Posterior cingulate gyrus (tissue), 11 donors: ENCODE results near the gene UBC.

Experiments used
- DNase-seq, 10 donors: peaks; one replicate each; pipeline versions ENCODE4 v3.0.0 to v3.0.0-alpha.2; 2020 to 2021; ENCODE audit warnings: mixed read lengths in 3 of 10
- intact Hi-C: fragments of 100-400 bp; cut with DNase I; formaldehyde crosslinking; loops from one replicate; pipeline ENCODE4 v1.15.1; 2023

Gene UBC

GRCh38 chr12:124914392-124915238 lies at the start of gene UBC:
Gene UBC, minus strand, starts transcription at chr12:124914650. Its CDS starts 879 bp downstream, at chr12:124913771.
- peak; percentile 86 to 98 (median 92) for DNase-seq
- intact Hi-C loops = no loop called here

- no peak for DNase-seq
- intact Hi-C loops = no loop called here
Observed at GRCh38 chr12:124963211-124963610, 48.8 kb upstream of the UBC start.

- no peak for DNase-seq
Observed at GRCh38 chr12:124961055-124961454, 46.6 kb upstream of the UBC start.

GRCh38 chr12:124956571-124956970 lies 42.1 kb upstream of the UBC start:
- intact Hi-C loops = no loop called here
- DNase-seq = peak in 1 of 10 donors; percentile 84

More at GRCh38 chr12:124961055-124961454, 46.6 kb upstream of the UBC start:
- intact Hi-C loops = no loop called here

- intact Hi-C loops = no loop called here
- DNase-seq = no peak
Observed at GRCh38 chr12:124954771-124955170, 40.3 kb upstream of the UBC start.

GRCh38 chr12:124953689-124954405 lies 39.4 kb upstream of the UBC start:
- peak in 1 of 10 donors; percentile 64 for DNase-seq

GRCh38 chr12:124952801-124953200 lies 38.4 kb upstream of the UBC start:
- no peak for DNase-seq
- intact Hi-C loops = no loop called here

More at GRCh38 chr12:124953689-124954405, 39.4 kb upstream of the UBC start:
- intact Hi-C loops = no loop called here

- DNase-seq = no peak
- intact Hi-C loops = no loop called here
Observed at GRCh38 chr12:124952295-124952694, 37.8 kb upstream of the UBC start.

- intact Hi-C loops = no loop called here
- DNase-seq = peak in 1 of 10 donors; percentile 79
Observed at GRCh38 chr12:124949779-124950728, 35.6 kb upstream of the UBC start.

- no peak for DNase-seq
- intact Hi-C loops = no loop called here
Observed at GRCh38 chr12:124949066-124949465, 34.6 kb upstream of the UBC start.

- intact Hi-C loops = no loop called here
- peak in 1 of 10 donors; percentile 69 for DNase-seq
Observed at GRCh38 chr12:124947561-124948398, 33.3 kb upstream of the UBC start.

- intact Hi-C loops = no loop called here
- DNase-seq = peak in 2 of 10 donors; percentile 55 to 81
Observed at GRCh38 chr12:124947013-124947412, 32.6 kb upstream of the UBC start.

- DNase-seq = peak in 2 of 10 donors; percentile 62 to 63
Observed at GRCh38 chr12:124946447-124946793, 32.0 kb upstream of the UBC start.

GRCh38 chr12:124941170-124941527 lies 26.7 kb upstream of the UBC start:
- no peak for DNase-seq
- intact Hi-C loops = loop anchor here (5.0 kb wide), 1 partner anchor 34 kb away; no protein-coding TSS in a partner anchor

More at GRCh38 chr12:124946447-124946793, 32.0 kb upstream of the UBC start:
- intact Hi-C loops = no loop called here

GRCh38 chr12:124940393-124941169 lies 26.1 kb upstream of the UBC start:
- DNase-seq = peak; percentile 80 to 98 (median 87)
- intact Hi-C loops = loop anchor here (5.0 kb wide), 1 partner anchor 33 kb away; no protein-coding TSS in a partner anchor

- intact Hi-C loops = loop anchor here (5.0 kb wide), 1 partner anchor 33 kb away; no protein-coding TSS in a partner anchor
- DNase-seq = no peak
Observed at GRCh38 chr12:124940143-124940392, 25.6 kb upstream of the UBC start.

GRCh38 chr12:124939421-124940142 lies 25.1 kb upstream of the UBC start:
- intact Hi-C loops = loop anchor here (1.0 to 5.0 kb wide), 2 partner anchors 12 to 32 kb away; no protein-coding TSS in a partner anchor
- DNase-seq = peak; percentile 80 to 98 (median 84)

- intact Hi-C loops = loop anchor here (1.0 kb wide), 1 partner anchor 12 kb away; no protein-coding TSS in a partner anchor
- peak in 7 of 10 donors; percentile 36 to 92 (median 56) for DNase-seq
Observed at GRCh38 chr12:124939079-124939420, 24.6 kb upstream of the UBC start.
